Daoy (cell line): Measurements from ENCODE around the gene IL1R2. TPM values are rescaled to one million over a fixed set of nuclear protein-coding genes. Genes with fewer than 3 reads are reported as not detected.

Experiments
- DNase-seq: peaks from one replicate; pipeline ENCODE4 v3.0.0-alpha.2; 2015; ENCODE audit warnings: low read depth
- total RNA-seq: library from RNA; depleted of rRNA; stranded (reverse); fragments of >200 nt; shearing (Covaris generic); gene quantifications from 2 replicates; pipeline ENCODE4 v1.2.3, GENCODE V29; 2014; rRNA removed

Gene IL1R2
- not detected in 2 replicates for total RNA-seq

DNA sequence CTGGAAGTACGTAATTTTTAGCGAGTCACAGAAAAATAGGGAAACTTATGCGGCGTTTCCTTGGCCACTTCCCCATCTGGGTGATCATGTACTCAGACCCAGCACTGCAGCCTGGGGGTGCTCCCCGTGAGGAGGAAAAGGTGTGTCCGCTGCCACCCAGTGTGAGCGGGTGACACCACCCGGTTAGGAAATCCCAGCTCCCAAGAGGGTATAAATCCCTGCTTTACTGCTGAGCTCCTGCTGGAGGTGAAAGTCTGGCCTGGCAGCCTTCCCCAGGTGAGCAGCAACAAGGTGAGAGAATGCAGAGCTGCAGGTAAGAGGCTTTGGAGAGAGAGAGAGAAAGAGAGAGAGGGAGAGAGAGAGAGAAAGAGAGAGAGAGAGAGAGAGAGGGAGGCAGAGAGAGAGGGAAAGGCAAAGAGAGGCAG, at the start of gene IL1R2:
Gene IL1R2 (plus strand): TSS at position 240 of the 425 bp plus-strand sequence. CDS start 16,616 bp downstream, outside the sequence.
- peak; percentile 15 for DNase-seq

DNA sequence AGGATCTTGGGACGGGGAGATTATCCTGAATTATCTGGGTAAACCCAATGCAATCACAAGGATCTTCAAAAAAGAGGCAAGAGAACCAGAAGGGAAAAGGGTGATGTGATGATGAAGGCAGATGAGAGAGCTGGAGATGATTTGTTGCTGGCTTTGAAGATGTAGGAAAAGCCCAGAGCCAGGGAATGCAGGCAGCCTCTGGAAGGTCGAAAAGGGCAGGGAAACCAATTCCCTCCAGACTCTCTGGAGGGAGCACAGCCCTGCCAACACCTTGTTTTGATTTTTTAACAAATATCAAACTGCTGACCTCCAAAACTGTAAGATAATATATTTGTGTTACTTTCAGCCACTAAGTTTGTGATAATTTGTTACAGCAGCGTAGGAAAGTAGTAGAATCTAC, 48.9 kb upstream of the IL1R2 start:
- no peak for DNase-seq

DNA sequence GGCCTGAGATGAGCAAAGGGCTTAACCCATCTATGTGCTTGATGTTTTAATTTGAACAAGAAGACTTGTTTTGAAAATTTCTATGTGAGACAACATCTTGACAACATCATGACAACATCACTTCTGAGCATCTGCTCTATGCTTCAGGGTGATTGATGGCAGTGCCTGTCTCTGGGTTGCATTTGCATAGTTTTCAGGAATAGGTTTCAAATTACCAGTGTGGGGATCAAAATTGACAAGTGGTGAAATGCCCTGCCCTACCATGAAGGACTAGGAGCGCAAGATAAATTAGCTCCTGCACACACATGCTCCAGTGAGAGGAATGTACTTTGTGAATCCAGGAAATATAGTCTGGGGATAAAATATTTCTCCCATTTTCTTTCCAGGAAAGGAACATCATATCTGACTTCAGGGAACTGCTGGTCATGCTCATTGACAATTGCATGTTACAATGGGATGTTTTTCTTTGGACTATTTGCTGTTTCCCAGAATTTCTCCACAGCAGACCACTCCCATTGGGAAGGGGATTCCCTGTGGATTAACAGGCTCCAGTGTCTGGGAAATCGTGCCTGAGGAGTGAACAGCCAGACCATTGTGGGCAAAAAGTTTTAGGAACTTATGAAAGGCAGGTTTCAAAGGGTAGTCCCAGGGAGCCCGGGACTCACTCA, 45.3 kb upstream of the IL1R2 start:
- no peak for DNase-seq

DNA sequence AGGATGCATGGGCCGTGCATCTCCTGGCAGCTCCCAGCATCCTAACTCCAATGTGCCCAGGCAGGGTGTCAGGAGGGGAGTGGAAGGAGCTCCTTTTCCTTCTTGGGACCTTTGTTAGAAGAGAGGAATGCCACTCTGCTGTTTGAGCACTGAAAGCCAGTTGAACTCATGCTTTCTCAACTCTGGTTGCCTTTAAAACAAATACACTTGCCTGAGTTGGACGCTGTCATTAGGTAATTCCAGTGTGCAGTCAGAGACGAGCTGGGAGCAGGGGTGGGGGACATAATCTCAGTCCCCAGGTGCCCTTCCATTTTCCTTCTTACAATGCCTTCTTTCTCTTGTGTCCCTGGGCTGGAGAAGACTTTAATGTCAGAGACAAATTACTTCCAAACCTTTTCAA, 44.4 kb upstream of the IL1R2 start:
- no peak for DNase-seq

DNA sequence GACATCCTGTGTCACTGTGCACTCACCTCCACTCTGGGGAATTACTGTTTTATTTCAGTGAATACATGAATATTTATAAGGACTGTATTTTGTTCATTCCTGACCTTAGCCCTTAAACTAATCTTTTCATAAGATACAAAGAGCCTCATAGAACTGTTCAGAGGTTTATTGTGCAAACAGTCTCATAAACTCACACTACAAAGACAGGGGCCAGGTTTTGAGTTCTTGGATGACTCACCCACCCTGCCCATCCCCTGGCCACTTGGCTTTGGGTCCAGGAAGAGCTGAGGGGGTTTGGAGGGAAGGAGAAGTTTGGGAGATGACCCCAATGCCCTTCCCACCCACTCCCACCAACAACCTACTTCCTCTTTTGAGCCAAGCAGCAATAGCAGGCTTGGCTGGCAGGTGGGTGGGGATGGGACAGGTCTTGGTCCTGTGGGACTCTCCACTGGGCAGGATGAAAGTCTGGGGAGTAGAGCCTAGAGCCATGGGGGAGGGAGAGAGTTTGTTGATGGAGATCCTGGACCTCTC, 43.1 kb upstream of the IL1R2 start:
- no peak for DNase-seq

- no peak for DNase-seq
Measured at GRCh38 chr2:101949304-101949703, 42.5 kb upstream of the IL1R2 start.

GRCh38 chr2:101951296-101951695, 40.5 kb upstream of the IL1R2 start:
- no peak for DNase-seq

- no peak for DNase-seq
Measured at GRCh38 chr2:101952551-101952950, 39.2 kb upstream of the IL1R2 start.

DNA sequence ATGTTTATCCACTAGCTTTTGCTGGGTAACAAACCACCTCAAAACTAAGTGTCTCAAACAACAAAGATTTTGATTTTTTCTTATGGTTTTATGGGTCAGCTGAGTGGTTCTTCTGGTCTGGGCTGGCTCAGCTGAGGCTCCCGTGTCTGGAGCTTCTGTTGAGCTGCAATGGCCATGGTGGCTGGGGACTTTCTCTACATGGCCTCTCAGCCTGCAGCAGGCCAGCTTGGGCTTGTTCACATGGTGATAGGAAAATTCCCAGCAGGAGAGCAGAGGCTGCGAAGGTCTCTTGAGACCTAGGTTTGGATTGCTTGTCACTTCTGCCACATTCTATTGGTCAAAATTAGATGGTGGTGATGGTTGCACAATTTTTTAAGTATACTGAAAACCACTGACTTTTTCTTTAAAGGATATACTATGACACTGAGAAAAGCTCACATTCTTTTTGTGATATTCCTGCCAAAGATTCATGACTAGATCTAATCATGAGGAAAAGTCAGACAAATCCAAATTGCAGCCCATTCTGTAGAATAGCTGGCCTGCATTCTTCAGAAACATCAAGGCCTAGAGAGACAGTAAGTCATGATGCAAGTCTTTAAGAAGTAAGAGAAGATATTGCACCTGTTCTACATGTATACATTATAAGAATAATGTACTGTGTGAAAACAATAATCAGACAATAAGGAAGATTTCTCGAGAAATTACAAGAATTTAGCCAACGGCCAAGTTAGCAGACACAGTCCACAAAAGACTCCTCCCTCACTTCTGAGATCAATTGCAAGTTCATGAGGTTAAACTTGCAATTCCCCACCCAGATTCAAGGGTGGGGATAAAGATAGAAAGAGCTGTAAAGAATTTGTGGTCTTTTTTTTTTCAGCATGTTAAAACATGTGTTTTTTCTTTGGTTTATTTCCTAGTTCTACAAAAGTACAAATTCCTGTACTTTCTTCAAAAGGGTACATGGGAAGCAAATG, 35.0 kb upstream of the IL1R2 start:
- DNase-seq: no peak

DNA sequence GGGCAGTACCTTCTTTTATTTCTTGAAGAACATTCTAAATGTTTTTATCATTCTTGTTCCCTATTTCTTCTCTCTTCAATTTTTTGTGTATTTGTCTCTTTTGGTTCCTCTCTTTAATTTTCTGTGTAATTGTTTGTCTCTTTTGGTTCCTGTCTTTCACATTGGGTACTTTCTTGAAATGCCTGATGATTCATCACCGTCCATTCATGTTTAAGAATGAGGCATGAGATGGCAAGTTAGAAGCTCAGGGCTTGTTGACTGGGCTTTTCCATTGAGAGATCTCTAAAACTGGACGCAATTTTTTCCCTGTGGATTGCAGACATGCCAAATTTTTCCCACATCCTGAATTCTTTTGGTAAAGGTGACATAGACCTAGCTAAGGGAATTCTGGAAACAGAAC, 33.7 kb upstream of the IL1R2 start:
- no peak for DNase-seq

DNA sequence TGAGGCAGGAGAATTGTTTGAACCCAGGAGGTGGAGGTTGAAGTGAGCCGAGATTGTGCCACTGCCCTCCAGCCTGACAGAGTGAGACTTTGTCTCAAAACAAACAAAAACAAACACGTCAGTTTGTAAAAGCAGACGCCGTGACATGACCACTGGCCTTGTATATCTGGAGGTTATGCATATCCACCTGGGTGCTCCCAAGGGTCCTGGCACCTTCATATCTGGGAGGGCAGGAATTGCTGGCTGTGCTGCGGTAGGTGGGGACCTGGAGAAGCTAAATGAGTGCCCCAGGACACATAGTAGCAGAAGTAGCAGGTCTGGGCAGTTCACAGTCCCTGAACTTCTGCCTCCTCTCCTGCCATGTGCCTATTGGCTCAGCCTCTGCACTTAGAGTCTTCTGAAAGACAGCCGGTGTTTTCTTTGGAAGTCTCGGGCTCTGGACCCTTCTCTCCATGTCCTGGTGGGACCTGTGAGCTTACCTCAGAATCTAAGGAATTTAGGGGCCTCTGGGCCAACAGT, 30.9 kb upstream of the IL1R2 start:
- DNase-seq: no peak

DNA sequence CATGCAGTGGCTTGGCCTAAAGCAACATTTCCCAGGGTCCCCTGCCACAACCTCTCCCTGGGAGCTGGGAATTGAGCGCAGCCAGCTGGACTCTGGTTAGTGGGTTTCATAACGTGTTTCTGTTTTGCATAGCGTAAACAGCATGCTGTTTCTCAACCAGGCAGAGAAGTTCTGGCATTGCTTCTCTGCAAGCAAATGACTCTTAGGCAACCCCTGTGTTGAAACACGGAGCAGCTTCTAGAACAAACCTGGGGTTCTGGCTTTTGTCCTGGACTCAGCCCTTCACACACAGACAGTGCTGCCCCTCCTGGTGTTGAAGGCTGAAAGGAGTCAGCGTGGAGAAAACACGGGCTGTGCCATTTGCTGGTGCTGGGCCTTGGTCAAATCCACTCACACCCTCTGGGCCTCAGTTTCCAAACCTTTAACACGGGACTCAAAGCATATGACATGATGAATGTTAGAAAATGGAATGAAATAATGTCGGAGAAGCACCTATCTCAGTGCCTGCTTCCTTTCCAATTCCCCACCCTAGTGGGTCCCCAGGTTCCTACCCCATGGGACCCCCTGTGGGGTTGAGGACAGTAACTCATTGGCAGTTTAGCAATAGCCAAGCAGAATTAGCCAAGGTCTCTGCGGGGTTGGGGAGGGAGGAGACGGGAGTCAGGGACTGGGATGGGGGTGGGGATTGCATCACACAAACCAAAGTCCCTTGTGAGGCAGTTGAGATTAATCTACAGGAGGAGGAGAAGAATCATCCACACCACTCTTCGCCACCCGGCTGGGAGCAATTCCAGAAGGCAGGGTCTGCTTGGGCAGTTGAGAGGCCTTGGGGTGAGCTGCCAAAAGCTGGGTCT, 30.2 kb upstream of the IL1R2 start:
- DNase-seq: no peak

DNA sequence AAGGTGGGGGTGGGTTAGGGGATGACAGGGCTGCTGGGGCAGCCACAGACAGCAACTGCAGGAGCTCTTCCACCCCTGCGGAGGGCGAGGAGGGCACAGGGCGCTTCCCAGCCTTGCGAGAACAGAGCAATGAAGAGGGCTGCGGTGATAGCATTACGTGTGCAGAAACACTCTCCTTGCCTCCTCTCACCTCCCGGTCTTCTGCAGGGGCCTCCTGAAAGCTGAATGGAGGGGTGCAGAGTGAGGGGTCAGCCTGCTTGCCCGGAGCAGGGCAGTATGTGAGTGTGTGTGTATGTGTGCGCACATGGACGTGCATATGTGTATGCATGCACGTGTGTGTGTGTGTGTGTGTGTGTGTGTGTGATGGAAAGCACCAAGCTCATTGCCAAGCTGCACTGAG, 29.5 kb upstream of the IL1R2 start:
- DNase-seq: no peak

GRCh38 chr2:101963198-101963597, 28.6 kb upstream of the IL1R2 start:
- DNase-seq: no peak

- DNase-seq: no peak
Measured at GRCh38 chr2:101967826-101968513, 23.8 kb upstream of the IL1R2 start.

DNA sequence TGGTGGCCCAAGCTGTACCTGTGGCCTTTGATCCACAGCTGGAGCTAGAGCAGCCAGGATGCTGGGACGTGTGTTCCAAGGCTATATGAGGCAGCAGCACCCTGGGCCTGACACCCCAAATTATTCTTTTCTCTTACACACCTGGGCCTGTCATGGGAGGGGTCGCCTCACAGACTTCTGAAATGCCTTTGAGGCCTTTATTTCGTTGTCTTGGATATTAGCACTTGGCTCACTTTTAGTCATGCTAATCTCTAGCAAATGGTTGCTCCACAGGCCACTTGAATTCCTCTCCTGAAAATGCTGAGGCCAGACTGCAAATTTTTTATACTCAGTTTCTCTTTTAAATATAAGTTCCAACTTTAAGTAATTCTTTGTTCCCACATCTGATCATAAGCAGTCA, 22.0 kb upstream of the IL1R2 start:
- no peak for DNase-seq

GRCh38 chr2:101970901-101971300, 20.9 kb upstream of the IL1R2 start:
- DNase-seq: no peak

DNA sequence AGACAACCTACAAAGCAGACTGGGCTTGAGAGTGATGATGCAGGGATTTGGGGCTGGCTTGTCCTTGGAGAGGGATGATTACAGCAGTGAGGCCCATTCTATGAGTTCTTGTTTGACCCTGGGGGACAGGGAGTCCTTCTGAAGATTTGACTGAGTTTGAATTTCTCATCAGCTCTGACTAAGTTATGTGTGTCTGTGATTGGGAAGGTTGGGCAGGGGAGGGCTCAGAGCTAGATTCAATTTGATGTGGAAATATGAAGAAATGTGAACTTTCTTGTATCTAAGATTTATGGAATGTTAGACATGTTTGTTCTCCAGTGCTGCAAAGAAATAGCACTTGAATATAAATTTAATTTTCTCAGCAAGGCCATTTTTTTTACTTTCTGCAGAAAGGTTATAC, 19.9 kb upstream of the IL1R2 start:
- no peak for DNase-seq

GRCh38 chr2:101972621-101973434, 18.9 kb upstream of the IL1R2 start:
- peak; percentile 33 for DNase-seq

- DNase-seq: peak; percentile 28
Measured at GRCh38 chr2:101974663-101975062, 17.1 kb upstream of the IL1R2 start.
